ENCODE data around the gene AOAH.
A peak's percentile ranks its signal among the peaks of the same experiment; 100 is the strongest.

The AOAH gene

GRCh38 chr7:36690514-36691187 lies 33.6 kb downstream of the AOAH start:
- DNase-seq: no peak

- no peak for DNase-seq
Observed at GRCh38 chr7:36690041-36690440, 34.3 kb downstream of the AOAH start.

GRCh38 chr7:36686499-36686898 lies 37.8 kb downstream of the AOAH start:
- DNase-seq: peak; percentile 75

- DNase-seq: no peak
Observed at GRCh38 chr7:36684954-36685353, 39.3 kb downstream of the AOAH start.

- no peak for DNase-seq
Observed at GRCh38 chr7:36683695-36684357, 40.5 kb downstream of the AOAH start.

DNA sequence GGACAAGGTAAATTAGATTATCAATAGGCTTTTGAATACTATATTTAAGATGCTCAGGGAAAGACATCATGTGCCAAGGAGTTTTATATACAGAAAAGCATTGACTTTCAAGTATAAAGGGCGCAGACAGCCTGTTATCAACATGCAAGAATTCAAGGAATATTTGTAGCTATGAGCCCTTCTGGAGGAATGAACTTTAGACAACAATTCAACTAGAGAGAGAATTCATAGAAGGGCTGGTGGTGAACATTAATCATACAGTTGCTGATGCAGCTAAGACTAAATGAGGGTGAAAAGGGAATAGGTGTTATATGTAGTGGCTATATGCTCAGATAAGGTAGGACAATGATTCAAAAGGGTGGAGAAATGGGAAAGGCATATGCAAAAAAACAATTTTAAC lies 41.2 kb downstream of the AOAH start:
- no peak for DNase-seq

DNA sequence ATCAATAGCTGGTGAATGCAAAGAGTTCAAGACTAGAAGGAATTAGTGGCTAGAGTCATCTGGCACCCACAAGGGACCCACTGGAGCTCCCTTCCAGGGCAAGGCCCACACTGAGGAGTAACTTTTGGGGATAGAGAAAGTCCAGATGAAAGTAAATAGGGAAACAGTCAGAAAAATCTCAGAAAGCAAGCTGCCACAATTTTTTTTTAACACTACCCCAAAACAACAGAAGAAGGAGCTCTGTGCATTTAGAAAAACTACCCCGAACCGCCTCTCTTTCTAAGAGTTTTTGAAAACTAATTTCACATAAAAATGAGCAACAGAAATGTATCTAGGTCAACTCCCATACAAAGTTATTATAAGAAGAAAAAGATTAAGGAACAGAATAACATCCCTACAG lies 42.2 kb downstream of the AOAH start:
- no peak for DNase-seq

DNA sequence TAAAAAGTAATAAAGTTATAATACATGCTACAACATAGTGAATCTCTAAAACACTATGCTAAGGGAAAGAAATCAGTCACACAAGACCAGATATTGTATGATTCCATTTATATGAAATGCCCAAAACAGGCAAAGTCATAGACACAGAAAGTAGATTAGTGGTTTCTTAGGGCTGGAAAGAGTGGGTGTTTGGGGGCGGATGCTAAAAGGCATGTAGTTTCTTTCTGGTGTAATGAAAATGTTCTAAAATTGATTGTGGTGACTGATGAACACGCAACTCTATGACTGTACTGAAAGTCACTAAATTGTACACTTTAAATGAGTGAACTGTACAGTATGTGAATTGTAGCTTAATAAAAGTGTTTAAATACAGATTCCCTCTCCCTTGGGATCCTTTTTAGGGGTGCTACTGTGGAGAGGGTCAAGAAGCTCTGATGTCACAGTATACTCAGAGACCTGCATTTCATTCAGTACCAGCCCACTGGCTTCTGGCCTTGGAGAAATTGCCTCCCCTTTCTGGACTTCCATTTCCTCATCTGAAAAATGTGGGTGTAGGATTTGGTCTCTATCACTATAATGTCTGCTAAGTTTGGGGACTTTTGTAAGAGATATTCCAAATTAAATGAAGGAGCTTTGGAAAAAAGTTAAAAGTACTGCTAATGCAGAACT lies 46.4 kb downstream of the AOAH start:
- DNase-seq: no peak

- DNase-seq: no peak
Observed at GRCh38 chr7:36673703-36674102, 50.6 kb downstream of the AOAH start.

- DNase-seq: no peak
Observed at GRCh38 chr7:36671432-36671829, 52.9 kb downstream of the AOAH start.

GRCh38 chr7:36670585-36671431 lies 53.5 kb downstream of the AOAH start:
- DNase-seq: peak; percentile 80

- no peak for DNase-seq
Observed at GRCh38 chr7:36668750-36669149, 55.5 kb downstream of the AOAH start.

GRCh38 chr7:36668080-36668479 lies 56.2 kb downstream of the AOAH start:
- no peak for DNase-seq

GRCh38 chr7:36667007-36667745 lies 57.1 kb downstream of the AOAH start:
- DNase-seq: no peak

DNA sequence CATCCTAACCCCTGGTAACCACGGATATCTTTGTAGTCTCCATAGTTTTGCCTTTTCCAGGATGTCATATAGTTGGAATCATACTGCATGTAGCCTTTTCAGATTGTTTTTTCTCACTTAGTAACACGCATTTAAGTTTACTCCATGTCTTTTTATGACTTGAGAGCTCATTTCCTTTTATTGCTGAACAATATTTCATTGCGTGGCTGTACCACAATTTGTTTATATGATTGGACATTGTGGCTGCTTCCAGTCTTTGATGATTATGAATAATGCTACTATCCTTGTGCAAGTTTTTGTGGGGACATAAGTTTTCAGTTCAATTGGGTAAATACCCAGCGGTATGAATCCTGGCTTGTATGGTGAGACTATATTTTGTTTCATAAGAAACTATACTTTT lies 60.8 kb downstream of the AOAH start:
- no peak for DNase-seq

GRCh38 chr7:36661135-36661840 lies 63.0 kb downstream of the AOAH start:
- DNase-seq: no peak

DNA sequence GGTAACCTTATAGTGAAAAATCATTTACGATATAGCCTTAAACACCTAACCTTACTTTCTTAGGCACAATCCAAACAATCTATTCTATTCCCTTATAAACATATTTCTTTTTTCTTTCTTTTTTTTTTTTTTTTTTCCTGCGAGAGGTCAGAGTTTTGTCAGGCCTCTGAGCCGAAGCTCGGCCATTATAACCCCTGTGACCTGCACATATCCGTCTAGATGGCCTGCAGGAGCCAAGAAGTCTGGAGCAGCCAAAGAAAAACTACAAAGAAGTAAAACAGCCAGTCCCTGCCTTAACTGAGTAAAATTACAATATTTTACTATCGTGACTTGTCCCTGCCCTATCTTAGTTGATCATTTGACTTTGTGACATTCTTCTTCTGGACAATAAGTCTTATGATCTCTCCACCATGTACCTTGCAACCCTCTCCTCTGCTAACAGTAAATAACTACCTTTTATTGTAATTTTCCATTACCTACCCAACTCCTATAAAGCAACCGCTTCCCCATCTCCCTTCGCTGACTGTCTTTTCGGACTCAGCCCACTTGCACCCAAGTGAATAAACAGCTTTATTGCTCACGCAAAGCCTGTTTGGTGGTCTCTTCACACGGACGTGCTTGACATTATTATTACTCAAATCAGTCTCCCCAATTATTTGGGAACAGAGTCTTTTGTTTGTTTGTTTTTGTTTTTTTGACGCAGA lies 64.5 kb downstream of the AOAH start:
- no peak for DNase-seq

- DNase-seq: no peak
Observed at GRCh38 chr7:36659172-36659516, 65.2 kb downstream of the AOAH start.

DNA sequence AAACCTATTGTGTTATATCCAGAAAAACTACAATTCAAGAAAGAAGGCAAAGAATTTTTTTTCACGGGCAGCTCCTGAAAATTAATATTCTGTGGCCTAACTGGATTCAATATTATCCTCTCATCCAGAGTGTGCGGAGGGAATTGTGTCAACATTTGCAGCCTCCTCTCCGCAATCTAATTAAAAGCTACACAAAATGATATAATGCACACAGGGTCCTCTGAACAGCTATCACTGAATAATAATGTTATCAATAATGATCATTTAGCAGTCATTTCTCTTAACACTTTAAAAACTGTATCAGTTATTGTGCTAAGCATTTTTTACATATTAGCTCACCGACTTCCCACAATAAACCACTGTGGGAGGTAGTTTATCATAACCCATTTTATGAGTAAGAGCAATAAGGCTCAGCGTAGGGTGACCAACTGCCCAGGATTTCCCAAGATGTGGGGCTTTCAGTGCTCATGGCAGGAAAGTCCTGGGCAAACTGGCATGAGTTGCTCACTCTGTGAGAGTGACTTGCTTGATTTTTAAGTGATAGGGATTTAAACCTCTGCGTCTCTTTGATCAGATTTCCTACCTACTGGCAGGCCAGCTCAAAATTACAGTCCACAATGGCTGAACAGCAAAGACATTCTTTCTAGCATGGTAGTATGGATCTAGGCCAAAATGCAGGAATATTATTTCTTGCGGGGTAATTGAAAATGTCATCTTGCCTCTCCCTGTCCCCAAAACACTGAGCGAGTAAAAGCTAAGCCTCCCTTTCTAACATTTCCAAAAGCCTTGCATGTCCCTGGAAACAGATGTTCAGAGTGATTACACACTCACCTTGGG lies 65.7 kb downstream of the AOAH start:
- no peak for DNase-seq

- no peak for DNase-seq
Observed at GRCh38 chr7:36657036-36657660, 67.1 kb downstream of the AOAH start.

Data from activated CD8-positive, alpha-beta memory T cell treated with anti-CD3 and anti-CD28 coated beads, Interleukin-2, amount 50 U/mL, for 48 hours (primary cell).